Spleen (tissue), 13 donors: ENCODE data around the gene DDX3Y. TPM values are rescaled to one million over a fixed set of nuclear protein-coding genes. Genes with fewer than 3 reads are reported as not detected.
A peak's percentile ranks its signal among the peaks of the same experiment; 100 is the strongest.

ENCODE experiments used
- DNase-seq: peaks from one replicate; pipeline ENCODE4 v3.0.0-alpha.2; 2020
- H3K27ac ChIP-seq, 8 donors: fragments of 200-600 bp; sonication (generic) in 7 of 8; 1 replicate in 4 of 8; 2 replicates in 4 of 8; pipeline versions ENCODE4 v1.5.0 to v1.8.0; 2016 to 2021; ENCODE audit warnings: inconsistent platforms in 4 of 8, mild to moderate bottlenecking in 4 of 8, moderate library complexity in 1 of 8
- H3K27me3 ChIP-seq, 7 donors: fragments of 200-600 bp; sonication (generic) in 6 of 7; replicated peaks in 1 of 7; 1 replicate in 4 of 7; 2 replicates in 3 of 7; pipeline versions ENCODE4 v1.5.0 to v1.8.0; 2016 to 2021; ENCODE audit warnings: inconsistent platforms in 3 of 7, mild to moderate bottlenecking in 1 of 7
- H3K36me3 ChIP-seq, 6 donors: fragments of 200-600 bp; sonication (generic) in 5 of 6; 1 replicate in 4 of 6; 2 replicates in 2 of 6; pipeline versions ENCODE4 v1.5.0 to v1.8.0; 2016 to 2021; ENCODE audit warnings: inconsistent platforms in 2 of 6
- H3K4me1 ChIP-seq, 6 donors: fragments of 200-600 bp; sonication (generic) in 5 of 6; 1 replicate in 3 of 6; 2 replicates in 3 of 6; pipeline versions ENCODE4 v1.5.0 to v1.8.0; 2016 to 2021; ENCODE audit warnings: inconsistent platforms in 3 of 6
- H3K4me3 ChIP-seq, 8 donors: fragments of 200-600 bp; sonication (generic) in 7 of 8; 1 replicate in 4 of 8; 2 replicates in 4 of 8; pipeline versions ENCODE4 v1.5.0 to v1.8.0; 2016 to 2021; ENCODE audit warnings: inconsistent platforms in 4 of 8, mild to moderate bottlenecking in 4 of 8, moderate library complexity in 2 of 8
- H3K9me3 ChIP-seq, 8 donors: fragments of 200-600 bp; sonication (generic) in 7 of 8; 1 replicate in 4 of 8; 2 replicates in 4 of 8; pipeline versions ENCODE4 v1.5.0 to v1.8.0; 2016 to 2021; ENCODE audit warnings: inconsistent platforms in 4 of 8
- POLR2A ChIP-seq, 3 donors: fragments of 450-650 bp; IDR thresholded peaks; one replicate each; pipeline ENCODE4 v1.5.1; 2017; ENCODE audit warnings: antibody characterized with exemption in 3 of 3, mild to moderate bottlenecking in 1 of 3
- POLR2AphosphoS5 ChIP-seq, 3 donors: sonication (generic); formaldehyde crosslinking; IDR thresholded peaks; one replicate each; pipeline ENCODE4 v1.5.1; 2017; ENCODE audit warnings: antibody characterized with exemption in 3 of 3
- WGBS, 5 donors: extraction: QIAGEN DNeasy Blood & Tissue Kit in 3 of 5; methylation state at CpG; one replicate each; pipeline versions ENCODE4 v1.1.5 to v1.1.7; 2013 to 2018; 5-methylcytosine and 5-hydroxymethylcytosine counted together
- intact Hi-C: fragments of 100-400 bp; cut with DNase I; formaldehyde crosslinking; loops from one replicate; pipeline ENCODE4 v1.15.0; 2023; ENCODE audit warnings: low total_unique reads
- long read RNA-seq, 2 donors: transcript quantifications; one replicate each; lab custom pipeline, GENCODE V29; 2026
- polyA plus RNA-seq, 3 donors: library from polyadenylated mRNA; stranded (reverse); fragments of 200-250 nt; gene quantifications; one replicate each; pipeline ENCODE4 v1.2.1, GENCODE V29; 2013
- total RNA-seq, 7 donors: library from RNA; depleted of rRNA in 3 of 7; stranded (reverse); fragments of >200 nt in 3 of 7; fragmentation: NEBNext Ultra II Directional in 4 of 7; extraction: Animal tissue kit (Norgen Biotek cat#: 25700) in 4 of 7; gene quantifications; one replicate each; pipeline versions ENCODE4 v1.1.0 to v1.2.1, GENCODE V29; 2016 to 2021
- TF ChIP-seq, protein P1 (sequence below), 11 experiments: fragments of 200-600 bp in 7 of 11; fragments of 450-650 bp in 4 of 11; sonication (generic) in 4 of 11; IDR thresholded peaks in 8 of 11; conservative IDR thresholded peaks in 3 of 11; 1 replicate in 7 of 11; 2 replicates in 4 of 11; pipeline versions ENCODE4 v1.4.0 to v1.8.0; 2016 to 2021; ENCODE audit warnings: antibody characterized with exemption in 11 of 11, inconsistent platforms in 4 of 11, mild to moderate bottlenecking in 1 of 11
- donor health status: healthy with polysubstance abuse.
- donor health status: DM: no; HTN: no; CAD: no; lungs with moderate emphysema.
- donor health status: DM: no; HTN: no; CAD: no.
- donor health status: Bipolar disorder and iron deficiency.
- donor health status: healthy.
- donor health status: DM: no; HTN: no; CAD: no.
- donor health status: DM: yes; HTN: yes; CAD: no.

The DDX3Y gene
- total RNA-seq, result 100 to 1,000 TPM in 1 of 7 donors, 10 to 100 TPM in 1, under 1 TPM in 2, not detected in 3; 0.17 to 108 (median 47.8) TPM
- polyA plus RNA-seq, result 10 to 100 TPM in 2 of 3 donors, under 1 TPM in 1; 0.02 to 47.5 (median 30.7) TPM
- long read RNA-seq, donor 1, result 0 reads
- long read RNA-seq, donor 2, full-length matches to known transcripts, result 2 of 15 reads
- long read RNA-seq, donor 2, partial matches to known transcripts, result 13 of 15 reads
- long read RNA-seq, donor 2, other reads (novel, unspliced or antisense), result 0 of 15 reads

GRCh38 chrY:12904618-12905516 is at the start of gene DDX3Y:
Gene DDX3Y (plus strand): TSS chrY:12904868. CDS start chrY:12904937, 69 bp downstream.
- peaks cover 0 to 39% (median 12%) of the 10 kb centered on the region in 6 donors for H3K4me1 ChIP-seq
- H3K27me3 ChIP-seq, result no peaks in the 10 kb centered on the region
- H3K4me3 ChIP-seq, result peak within 1 kb of the TSS in 4 of 8 donors; percentile 25 to 62 (median 54)
- intact Hi-C loops, result no loop called here
- H3K9me3 ChIP-seq, result no peaks in the 10 kb centered on the region
- TF ChIP-seq POLR2A (IDR thresholded peaks at IDR 0.05) (no peak), POLR2AphosphoS5 (IDR thresholded peaks at IDR 0.05) (no peak)
- TF ChIP-seq, protein P1, sequence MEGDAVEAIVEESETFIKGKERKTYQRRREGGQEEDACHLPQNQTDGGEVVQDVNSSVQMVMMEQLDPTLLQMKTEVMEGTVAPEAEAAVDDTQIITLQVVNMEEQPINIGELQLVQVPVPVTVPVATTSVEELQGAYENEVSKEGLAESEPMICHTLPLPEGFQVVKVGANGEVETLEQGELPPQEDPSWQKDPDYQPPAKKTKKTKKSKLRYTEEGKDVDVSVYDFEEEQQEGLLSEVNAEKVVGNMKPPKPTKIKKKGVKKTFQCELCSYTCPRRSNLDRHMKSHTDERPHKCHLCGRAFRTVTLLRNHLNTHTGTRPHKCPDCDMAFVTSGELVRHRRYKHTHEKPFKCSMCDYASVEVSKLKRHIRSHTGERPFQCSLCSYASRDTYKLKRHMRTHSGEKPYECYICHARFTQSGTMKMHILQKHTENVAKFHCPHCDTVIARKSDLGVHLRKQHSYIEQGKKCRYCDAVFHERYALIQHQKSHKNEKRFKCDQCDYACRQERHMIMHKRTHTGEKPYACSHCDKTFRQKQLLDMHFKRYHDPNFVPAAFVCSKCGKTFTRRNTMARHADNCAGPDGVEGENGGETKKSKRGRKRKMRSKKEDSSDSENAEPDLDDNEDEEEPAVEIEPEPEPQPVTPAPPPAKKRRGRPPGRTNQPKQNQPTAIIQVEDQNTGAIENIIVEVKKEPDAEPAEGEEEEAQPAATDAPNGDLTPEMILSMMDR (IDR thresholded peaks at IDR 0.05 in 8 of 11, conservative IDR thresholded peaks at IDR 0.05 in 3 of 11), result no peak
- H3K36me3 ChIP-seq, result peaks cover 0 to 8% (median 0%) of the 10 kb centered on the region in 6 donors
- DNase-seq, result no peak
- peak within 1 kb of the TSS in 3 of 8 donors; percentile 96 to 97 (median 96) for H3K27ac ChIP-seq
- 0 to 6% (median 1%) methylated on average over 34 to 54 of the region's 54 CpGs; no CpG with 5 or more reads in 2 of the 5 donors for WGBS, 5 donors

- Histone ChIP-seq H3K36me3 (peaks cover 0 to 62% (median 0%) of the 10 kb centered on the region in 6 donors), H3K27me3 (no peaks in the 10 kb centered on the region), H3K27ac (no peak overlapping the region), H3K4me1 (no peaks in the 10 kb centered on the region), H3K9me3 (no peaks in the 10 kb centered on the region), H3K4me3 (no peak overlapping the region)
- intact Hi-C loops, result no loop called here
- TF ChIP-seq POLR2A (IDR thresholded peaks at IDR 0.05) (no peak), POLR2AphosphoS5 (IDR thresholded peaks at IDR 0.05) (no peak)
- TF ChIP-seq, protein P1 (IDR thresholded peaks at IDR 0.05 in 8 of 11, conservative IDR thresholded peaks at IDR 0.05 in 3 of 11), result no peak
- DNase-seq, result no peak
These were observed 48.8 kb upstream of the DDX3Y start for GRCh38 chrY:12855791-12856275.

DNA sequence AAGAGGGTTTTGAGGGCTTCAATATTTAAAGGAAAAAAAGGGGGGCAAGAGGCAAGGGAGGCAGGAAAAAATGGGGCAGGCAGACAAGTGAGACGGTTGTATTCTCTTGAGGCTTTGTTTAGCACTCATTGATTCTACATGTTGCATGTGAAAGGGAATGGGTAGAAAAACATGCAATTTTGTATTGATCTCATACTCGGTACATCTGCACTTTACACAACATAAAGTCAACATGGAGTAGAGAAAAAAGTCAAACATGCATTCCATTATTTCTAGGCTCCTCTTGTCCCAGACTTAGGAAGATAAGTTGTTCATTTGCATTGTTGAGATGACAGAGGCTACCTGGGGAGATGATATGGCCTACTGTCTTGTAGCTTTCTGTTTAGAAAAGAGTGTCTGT is 36.7 kb upstream of the DDX3Y start:
- 92 to 97% (median 95%) methylated on average over 2 of the region's 2 CpGs; no CpG with 5 or more reads in 2 of the 5 donors for WGBS, 5 donors
- Histone ChIP-seq H3K4me3 (no peak overlapping the region), H3K4me1 (no peaks in the 10 kb centered on the region), H3K27me3 (no peaks in the 10 kb centered on the region), H3K9me3 (no peaks in the 10 kb centered on the region), H3K27ac (no peak overlapping the region), H3K36me3 (no peaks in the 10 kb centered on the region)
- DNase-seq, result no peak
- intact Hi-C loops, result no loop called here
- TF ChIP-seq POLR2AphosphoS5 (IDR thresholded peaks at IDR 0.05) (no peak), POLR2A (IDR thresholded peaks at IDR 0.05) (no peak)
- TF ChIP-seq, protein P1 (IDR thresholded peaks at IDR 0.05 in 8 of 11, conservative IDR thresholded peaks at IDR 0.05 in 3 of 11), result no peak

DNA sequence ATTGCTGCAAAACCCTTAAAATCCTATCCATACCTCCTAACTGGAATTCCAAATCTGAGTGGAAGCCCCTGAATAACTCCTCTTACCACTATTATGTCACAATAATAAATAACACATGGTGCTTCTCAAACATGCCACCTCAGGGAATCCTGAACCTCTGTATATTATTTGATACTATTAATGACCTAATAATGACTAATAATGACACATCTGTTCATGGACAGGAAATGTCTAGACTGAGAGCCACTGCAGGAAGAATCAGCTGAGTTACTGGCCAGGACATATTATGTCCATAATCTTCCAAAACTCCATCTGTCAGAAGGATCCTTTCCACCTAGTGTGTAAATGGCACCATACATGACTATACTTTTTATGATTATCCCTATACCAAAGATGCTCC is 7.7 kb upstream of the DDX3Y start:
- TF ChIP-seq, protein P1 (IDR thresholded peaks at IDR 0.05 in 8 of 11, conservative IDR thresholded peaks at IDR 0.05 in 3 of 11), result no peak
- no peak for TF ChIP-seq POLR2AphosphoS5 (IDR thresholded peaks at IDR 0.05)
- no peak for TF ChIP-seq POLR2A (IDR thresholded peaks at IDR 0.05)
- no peak overlapping the region for H3K4me3 ChIP-seq
- H3K36me3 ChIP-seq, result no peaks in the 10 kb centered on the region
- no peaks in the 10 kb centered on the region for H3K4me1 ChIP-seq
- DNase-seq, result no peak
- peaks cover 0 to 10% (median 0%) of the 10 kb centered on the region in 8 donors for H3K9me3 ChIP-seq
- H3K27me3 ChIP-seq, result peaks cover 0 to 4% (median 0%) of the 10 kb centered on the region in 7 donors
- H3K27ac ChIP-seq, result no peak overlapping the region
- intact Hi-C loops, result no loop called here
